ENCODE data around the gene DYSF. TPM values are rescaled to one million over a fixed set of nuclear protein-coding genes. Genes with fewer than 3 reads are reported as not detected.

DYSF gene
- total RNA-seq, 4 donors from 2014 or later: 1.7 to 5.0 (median 2.6) TPM

DNA sequence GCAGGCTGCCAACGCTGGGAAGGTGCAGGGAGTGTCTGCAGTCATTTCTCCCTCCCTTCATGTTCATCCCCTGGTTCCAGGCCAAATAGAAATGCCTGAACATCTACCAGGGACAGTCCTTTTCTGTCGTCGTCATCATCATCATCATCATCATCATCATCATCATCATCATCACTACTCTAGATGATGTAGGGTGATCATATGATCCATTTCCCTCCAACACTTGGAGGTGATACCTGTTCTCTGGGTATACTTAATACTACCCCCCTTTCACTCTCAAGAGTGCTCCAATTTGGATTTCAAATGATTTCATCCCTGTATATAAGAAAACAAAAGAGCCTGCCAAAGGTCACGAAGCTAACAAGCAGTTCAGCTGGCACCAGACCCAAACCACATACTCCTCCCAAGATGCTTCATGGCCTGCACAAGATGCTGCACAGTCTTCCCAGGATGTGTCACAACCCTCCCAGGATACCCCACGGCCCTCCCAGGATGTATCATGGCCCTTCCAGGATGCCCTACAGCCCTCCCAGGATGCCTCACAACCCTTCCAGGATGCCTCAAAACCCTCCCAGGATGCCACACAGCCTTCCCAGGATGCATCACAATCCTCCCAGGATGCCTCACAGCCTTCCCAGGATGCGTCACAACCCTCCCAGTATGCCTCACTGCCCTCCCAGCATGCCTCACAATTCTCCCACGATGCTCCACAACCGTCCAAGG lies 257.9 kb downstream of the DYSF start:
- H3K27me3 ChIP-seq: no peaks in the 10 kb centered on the region
- DNase-seq (ENCODE audit: low spot score in 2 of 2): peak in 1 of 2 donors; percentile 49
- 63% methylated on average over 8 of the region's 8 CpGs for WGBS
- no peaks in the 10 kb centered on the region for H3K9me3 ChIP-seq
- TF ChIP-seq POLR2AphosphoS5 (IDR thresholded peaks at IDR 0.05): no peak
- no peak overlapping the region for H3K4me3 ChIP-seq
- no peaks in the 10 kb centered on the region for H3K36me3 ChIP-seq
- H3K27ac ChIP-seq: no peak overlapping the region
- peaks cover 3% of the 10 kb centered on the region for H3K4me1 ChIP-seq

DNA sequence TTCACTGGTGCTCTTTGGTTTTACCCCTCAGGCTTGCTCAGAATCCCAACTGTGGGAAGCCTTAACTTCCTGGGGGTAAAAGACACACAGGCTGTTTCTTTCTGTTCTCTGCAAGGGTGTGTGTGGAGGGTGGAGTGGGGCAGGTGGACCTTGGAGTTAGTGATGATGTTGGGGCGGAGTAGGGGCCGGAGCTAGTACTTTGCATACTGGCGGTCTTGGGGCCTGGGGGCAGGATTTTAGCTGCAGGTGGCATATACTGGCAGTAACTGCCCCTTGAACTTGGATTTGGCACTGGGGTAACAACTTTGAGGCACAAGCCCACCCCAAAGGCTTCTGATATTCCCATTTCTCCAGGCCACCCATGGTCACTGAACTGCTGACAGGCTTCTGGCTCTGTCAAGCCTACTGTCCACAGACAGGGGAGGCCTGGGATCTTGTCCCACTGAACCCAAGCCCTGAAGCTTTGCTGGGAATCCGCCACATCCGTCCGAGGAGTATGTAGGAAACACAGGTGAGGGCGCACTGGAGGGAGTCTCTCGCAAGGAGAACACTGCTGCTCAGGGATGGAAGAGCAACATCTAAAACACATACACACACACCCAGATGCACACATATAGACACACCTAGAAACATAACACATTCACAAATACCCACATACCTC lies 258.9 kb downstream of the DYSF start:
- peaks cover 10% of the 10 kb centered on the region for H3K4me1 ChIP-seq
- no peak overlapping the region for H3K27ac ChIP-seq
- H3K4me3 ChIP-seq: no peak overlapping the region
- no peaks in the 10 kb centered on the region for H3K9me3 ChIP-seq
- no peaks in the 10 kb centered on the region for H3K27me3 ChIP-seq
- H3K36me3 ChIP-seq: no peaks in the 10 kb centered on the region
- peak in 1 of 2 donors; percentile 21 for DNase-seq (ENCODE audit: low spot score in 2 of 2)
- WGBS: 98% methylated on average over 8 of the region's 8 CpGs
- TF ChIP-seq POLR2AphosphoS5 (IDR thresholded peaks at IDR 0.05) (no peak), POLR2A (IDR thresholded peaks at IDR 0.05) (no peak), EP300 (IDR thresholded peaks at IDR 0.05) (no peak)
- TF ChIP-seq, protein P1, sequence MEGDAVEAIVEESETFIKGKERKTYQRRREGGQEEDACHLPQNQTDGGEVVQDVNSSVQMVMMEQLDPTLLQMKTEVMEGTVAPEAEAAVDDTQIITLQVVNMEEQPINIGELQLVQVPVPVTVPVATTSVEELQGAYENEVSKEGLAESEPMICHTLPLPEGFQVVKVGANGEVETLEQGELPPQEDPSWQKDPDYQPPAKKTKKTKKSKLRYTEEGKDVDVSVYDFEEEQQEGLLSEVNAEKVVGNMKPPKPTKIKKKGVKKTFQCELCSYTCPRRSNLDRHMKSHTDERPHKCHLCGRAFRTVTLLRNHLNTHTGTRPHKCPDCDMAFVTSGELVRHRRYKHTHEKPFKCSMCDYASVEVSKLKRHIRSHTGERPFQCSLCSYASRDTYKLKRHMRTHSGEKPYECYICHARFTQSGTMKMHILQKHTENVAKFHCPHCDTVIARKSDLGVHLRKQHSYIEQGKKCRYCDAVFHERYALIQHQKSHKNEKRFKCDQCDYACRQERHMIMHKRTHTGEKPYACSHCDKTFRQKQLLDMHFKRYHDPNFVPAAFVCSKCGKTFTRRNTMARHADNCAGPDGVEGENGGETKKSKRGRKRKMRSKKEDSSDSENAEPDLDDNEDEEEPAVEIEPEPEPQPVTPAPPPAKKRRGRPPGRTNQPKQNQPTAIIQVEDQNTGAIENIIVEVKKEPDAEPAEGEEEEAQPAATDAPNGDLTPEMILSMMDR (IDR thresholded peaks at IDR 0.05): no peak

DNA sequence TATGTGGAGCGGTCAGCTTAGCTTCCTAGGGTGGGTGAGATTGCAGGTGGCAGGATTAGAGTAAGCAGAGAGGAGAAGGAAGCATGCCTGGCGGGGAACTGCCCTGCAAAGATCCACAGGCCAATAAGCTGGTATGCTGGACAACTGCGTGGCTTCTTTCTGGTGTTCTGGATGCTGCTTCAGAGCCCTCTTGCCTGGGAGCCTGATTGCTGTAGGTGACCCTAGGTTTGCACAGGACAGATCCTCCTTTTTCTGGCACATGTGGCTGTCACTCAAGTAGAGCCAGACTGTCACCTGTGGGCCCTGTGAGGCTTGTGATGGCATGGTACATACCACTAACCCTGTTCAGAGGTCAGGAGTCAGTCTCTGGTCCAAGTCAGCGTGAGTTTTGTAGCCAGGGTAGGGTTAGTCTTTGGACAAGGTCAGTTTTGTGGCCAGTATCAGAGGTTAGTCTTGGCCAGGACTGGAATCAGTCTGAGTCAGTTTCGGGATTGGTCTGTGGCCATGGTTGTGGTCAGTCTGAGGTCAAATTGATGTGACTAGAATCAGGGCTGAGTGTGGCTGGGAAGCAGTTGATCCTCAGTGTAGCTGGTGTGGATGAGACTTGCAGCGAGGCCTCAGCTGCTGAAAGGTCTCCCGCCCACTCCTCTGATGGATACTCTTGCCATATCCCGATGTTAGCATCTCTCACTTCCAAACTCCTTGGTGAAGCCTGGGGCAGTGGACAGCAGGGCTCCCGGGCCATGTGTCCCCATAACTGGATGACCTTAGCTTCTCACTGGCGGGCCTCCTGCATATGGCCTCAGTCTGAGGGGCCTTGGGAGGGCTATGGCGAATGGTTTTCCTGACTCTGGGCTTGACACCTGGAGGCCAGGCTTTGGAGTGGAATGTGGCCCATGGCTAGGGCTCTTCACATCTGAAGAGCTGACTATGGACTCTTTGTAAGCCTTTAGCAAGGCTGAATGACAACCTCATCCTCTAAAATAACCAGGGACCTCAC lies 260.5 kb downstream of the DYSF start:
- Histone ChIP-seq H3K4me1 (peaks cover 10% of the 10 kb centered on the region), H3K27me3 (no peaks in the 10 kb centered on the region), H3K27ac (no peak overlapping the region), H3K9me3 (no peaks in the 10 kb centered on the region), H3K36me3 (no peaks in the 10 kb centered on the region), H3K4me3 (no peak overlapping the region)
- WGBS: 89% methylated on average over 9 of the region's 11 CpGs
- TF ChIP-seq POLR2A (IDR thresholded peaks at IDR 0.05) (no peak), POLR2AphosphoS5 (IDR thresholded peaks at IDR 0.05) (no peak), EP300 (IDR thresholded peaks at IDR 0.05) (no peak)
- TF ChIP-seq, protein P1 (IDR thresholded peaks at IDR 0.05): no peak
- DNase-seq (ENCODE audit: low spot score in 2 of 2): peak in 1 of 2 donors; percentile 49

DNA sequence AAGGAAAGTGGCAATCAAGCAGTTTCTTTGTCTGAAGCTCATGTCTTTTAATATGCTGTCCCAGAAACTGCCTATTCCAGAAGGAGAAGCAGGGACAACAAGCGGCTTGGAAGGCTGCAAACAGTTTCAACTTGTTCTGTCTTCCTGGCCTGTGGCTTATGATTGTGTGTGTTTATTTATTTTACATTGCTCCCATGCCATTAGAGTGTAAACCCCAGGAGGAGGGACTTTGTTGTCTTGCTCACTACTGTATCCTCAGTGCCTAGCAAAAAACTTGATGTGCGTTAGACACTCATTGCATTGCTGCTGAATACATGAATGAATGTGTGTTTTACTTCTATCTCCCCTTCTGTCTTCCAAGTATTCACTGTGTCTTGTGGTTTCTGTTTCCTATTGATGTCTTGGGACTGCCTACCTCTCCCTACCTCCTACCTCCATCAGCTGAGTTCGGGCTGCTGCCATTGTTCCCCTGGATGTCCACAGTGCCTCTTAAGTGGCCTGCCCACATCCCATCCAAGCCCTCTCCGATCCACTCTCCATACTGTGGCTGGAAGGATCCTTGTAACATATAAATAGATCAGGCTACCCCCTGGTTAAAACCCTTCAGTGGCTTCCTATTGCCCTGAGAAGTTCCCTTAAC lies 261.4 kb downstream of the DYSF start:
- Histone ChIP-seq H3K9me3 (no peaks in the 10 kb centered on the region), H3K36me3 (no peaks in the 10 kb centered on the region), H3K27ac (no peak overlapping the region), H3K4me1 (peaks cover 13% of the 10 kb centered on the region), H3K4me3 (no peak overlapping the region), H3K27me3 (no peaks in the 10 kb centered on the region)
- no peak for TF ChIP-seq EP300 (IDR thresholded peaks at IDR 0.05)
- no peak for TF ChIP-seq POLR2A (IDR thresholded peaks at IDR 0.05)
- TF ChIP-seq POLR2AphosphoS5 (IDR thresholded peaks at IDR 0.05): no peak
- TF ChIP-seq, protein P1 (IDR thresholded peaks at IDR 0.05): no peak
- DNase-seq (ENCODE audit: low spot score in 2 of 2): no peak
- 91% methylated on average over 4 of the region's 4 CpGs for WGBS

DNA sequence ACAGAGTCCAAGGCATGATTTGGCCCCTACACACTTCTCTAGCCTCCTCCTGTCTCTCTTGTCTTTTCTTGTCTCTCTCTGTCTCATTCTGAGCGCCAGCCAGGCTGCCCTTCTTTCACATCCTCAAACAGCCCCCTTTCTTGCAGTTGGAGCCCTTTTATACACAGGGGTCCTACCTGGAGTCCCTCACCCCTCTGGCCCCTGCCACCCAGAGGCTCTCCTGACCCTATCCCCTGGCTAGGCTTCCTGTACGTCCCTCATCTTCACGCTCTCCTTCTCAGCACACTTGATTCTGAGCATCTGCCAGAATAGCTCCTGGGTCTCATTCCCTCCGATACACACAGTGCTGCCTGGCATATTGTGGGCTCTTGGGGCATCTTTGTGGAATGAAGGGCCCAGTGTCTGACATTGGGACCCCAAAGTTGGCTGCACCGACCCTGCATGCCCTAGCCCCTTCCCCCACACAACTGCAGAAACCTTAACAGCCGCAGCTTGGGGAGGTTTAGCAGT lies 261.9 kb downstream of the DYSF start:
- no peaks in the 10 kb centered on the region for H3K9me3 ChIP-seq
- no peaks in the 10 kb centered on the region for H3K27me3 ChIP-seq
- no peak for TF ChIP-seq EP300 (IDR thresholded peaks at IDR 0.05)
- TF ChIP-seq, protein P1 (IDR thresholded peaks at IDR 0.05): no peak
- TF ChIP-seq POLR2AphosphoS5 (IDR thresholded peaks at IDR 0.05): no peak
- TF ChIP-seq POLR2A (IDR thresholded peaks at IDR 0.05): no peak
- no peak overlapping the region for H3K4me3 ChIP-seq
- no peaks in the 10 kb centered on the region for H3K36me3 ChIP-seq
- WGBS: 95% methylated on average over 6 of the region's 6 CpGs
- peaks cover 17% of the 10 kb centered on the region for H3K4me1 ChIP-seq
- DNase-seq (ENCODE audit: low spot score in 2 of 2): peak in 1 of 2 donors; percentile 22
- H3K27ac ChIP-seq: no peak overlapping the region
